Caco-2 (cell line): Measurements from ENCODE around the gene P2RY6. TPM values are rescaled to one million over a fixed set of nuclear protein-coding genes. Genes with fewer than 3 reads are reported as not detected.

Source experiments
- BruUV-seq: library from RNA; stranded (reverse); fragments of 400-500 nt; replicated peaks from 2 replicates; lab custom pipeline; 2021; lab: Mats Ljungman, UMichigan
- CTCF ChIA-PET: fragments of 300-600 bp; sonication (Branson Sonifier 250); formaldehyde crosslinking; loops from one replicate; lab custom pipeline; 2022; ENCODE audit warnings: antibody characterized with exemption; lab: Charles Lee
- POLR2A ChIA-PET: fragments of 300-600 bp; sonication (Branson Sonifier 250); formaldehyde crosslinking; loops from one replicate; lab custom pipeline; 2022; ENCODE audit warnings: antibody characterized with exemption; lab: Charles Lee
- DNase-seq, 2 experiments: peaks; one replicate each; pipeline versions ENCODE4 v3.0.0 to v3.0.0-alpha.2; 2020 to 2022
- H3K27me3 ChIP-seq: replicated peaks from 2 replicates; pipeline ENCODE4 v1.6.0; 2011; ENCODE audit warnings: low read length; ENCODE audit not compliant: control insufficient read depth, insufficient read depth
- H3K36me3 ChIP-seq: 2 replicates; pipeline ENCODE4 v1.5.1; 2011; ENCODE audit warnings: low read length; ENCODE audit not compliant: control insufficient read depth, insufficient read depth
- H3K4me1 ChIP-seq: fragments of 250-450 bp; sonication (Bioruptor Pico); 2 replicates; pipeline ENCODE4 v1.5.1; 2020; ENCODE audit warnings: mild to moderate bottlenecking
- H3K4me3 ChIP-seq: 2 replicates; pipeline ENCODE4 v1.5.1; 2011; ENCODE audit warnings: low read depth, mild to moderate bottlenecking, control low read depth, low read length
- H3K9me3 ChIP-seq: fragments of 250-450 bp; sonication (Bioruptor Pico); 2 replicates; pipeline ENCODE4 v1.5.1; 2020; ENCODE audit warnings: mild to moderate bottlenecking, moderate library complexity
- H3K27ac Mint-ChIP-seq: one replicate; pipeline ENCODE4 v1.8.0; 2022; ENCODE audit warnings: mixed read lengths; ENCODE audit not compliant: unreplicated experiment
- H3K27me3 Mint-ChIP-seq: one replicate; pipeline ENCODE4 v1.8.0; 2022; ENCODE audit warnings: mixed read lengths; ENCODE audit not compliant: insufficient read depth, unreplicated experiment
- H3K36me3 Mint-ChIP-seq: one replicate; pipeline ENCODE4 v1.8.0; 2022; ENCODE audit warnings: mild to moderate bottlenecking, mixed read lengths; ENCODE audit not compliant: insufficient read depth, unreplicated experiment
- H3K4me1 Mint-ChIP-seq: one replicate; pipeline ENCODE4 v1.8.0; 2022; ENCODE audit warnings: low read depth, mixed read lengths; ENCODE audit not compliant: unreplicated experiment
- H3K4me3 Mint-ChIP-seq: one replicate; pipeline ENCODE4 v1.8.0; 2022; ENCODE audit warnings: mild to moderate bottlenecking, moderate library complexity, mixed read lengths; ENCODE audit not compliant: unreplicated experiment
- H3K9me3 Mint-ChIP-seq: one replicate; pipeline ENCODE4 v1.8.0; 2022; ENCODE audit warnings: mixed read lengths; ENCODE audit not compliant: unreplicated experiment
- intact Hi-C: fragments of 100-400 bp; cut with micrococcal nuclease; formaldehyde crosslinking; loops from one replicate; pipeline ENCODE4 v1.10.0; 2022; ENCODE audit not compliant: unreplicated experiment
- total RNA-seq: library from RNA; stranded (reverse); gene quantifications from 2 replicates; pipeline ENCODE4 v1.2.3, GENCODE V29; 2022
- TF ChIP-seq, protein P1 (sequence below), 2 experiments: fragments of 200-600 bp in 1 of 2; IDR thresholded peaks; 1 replicate in 1 of 2; 2 replicates in 1 of 2; pipeline versions ENCODE4 v1.5.1 to v1.8.0; 2011 to 2022; ENCODE audit warnings: antibody characterized with exemption in 1 of 2, control low read depth in 1 of 2, inconsistent platforms in 1 of 2, low read depth in 1 of 2, low read length in 1 of 2, mild to moderate bottlenecking in 1 of 2, moderate library complexity in 1 of 2; ENCODE audit not compliant: insufficient read depth in 1 of 2, severe bottlenecking in 1 of 2, unreplicated experiment in 1 of 2

The P2RY6 gene
- total RNA-seq, 1 experiment from 2014 or later: 55.7 TPM

DNA sequence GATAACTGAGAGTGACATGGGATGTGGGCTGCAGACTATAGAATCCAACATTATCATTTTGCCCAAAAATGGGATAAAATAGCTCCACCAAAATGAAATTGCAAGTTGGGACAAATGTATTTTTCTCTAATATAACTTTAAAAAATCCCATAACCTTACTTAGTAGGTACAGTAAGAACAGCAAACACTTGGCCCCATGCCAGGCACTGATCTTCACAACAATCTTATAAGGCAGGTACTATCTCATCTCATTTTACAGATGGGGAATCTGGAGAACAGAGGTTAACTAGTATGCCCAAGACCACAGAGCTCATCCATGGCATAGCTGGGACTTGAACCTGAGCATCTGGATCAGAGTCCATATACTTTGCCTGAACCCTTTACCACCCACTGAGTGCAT, 22.5 kb downstream of the P2RY6 start:
- peaks cover 7% of the 10 kb centered on the region for H3K4me1 Mint-ChIP-seq
- DNase-seq: no peak
- H3K27me3 Mint-ChIP-seq: no peaks in the 10 kb centered on the region
- BruUV-seq: no TSS peak
- Histone ChIP-seq H3K27me3 (no peaks in the 10 kb centered on the region), H3K9me3 (no peaks in the 10 kb centered on the region), H3K4me3 (no peak overlapping the region), H3K4me1 (peaks cover 23% of the 10 kb centered on the region), H3K36me3 (peaks cover 1% of the 10 kb centered on the region; the same call in 1 of the 2 replicates)
- no peak overlapping the region for H3K27ac Mint-ChIP-seq
- H3K4me3 Mint-ChIP-seq: no peak overlapping the region
- peaks cover 24% of the 10 kb centered on the region for H3K36me3 Mint-ChIP-seq
- intact Hi-C loops: loop anchor here (1.0 kb wide), 1 partner anchor 41 kb away; no protein-coding TSS in a partner anchor
- ChIA-PET CTCF (interaction anchor here (0.6 to 1.5 kb wide), 10 partner anchors 10 to 99 kb away, joined by 3 to 13 read pairs (median 4); no protein-coding TSS in a partner anchor), POLR2A (no interaction called here)
- TF ChIP-seq, protein P1, sequence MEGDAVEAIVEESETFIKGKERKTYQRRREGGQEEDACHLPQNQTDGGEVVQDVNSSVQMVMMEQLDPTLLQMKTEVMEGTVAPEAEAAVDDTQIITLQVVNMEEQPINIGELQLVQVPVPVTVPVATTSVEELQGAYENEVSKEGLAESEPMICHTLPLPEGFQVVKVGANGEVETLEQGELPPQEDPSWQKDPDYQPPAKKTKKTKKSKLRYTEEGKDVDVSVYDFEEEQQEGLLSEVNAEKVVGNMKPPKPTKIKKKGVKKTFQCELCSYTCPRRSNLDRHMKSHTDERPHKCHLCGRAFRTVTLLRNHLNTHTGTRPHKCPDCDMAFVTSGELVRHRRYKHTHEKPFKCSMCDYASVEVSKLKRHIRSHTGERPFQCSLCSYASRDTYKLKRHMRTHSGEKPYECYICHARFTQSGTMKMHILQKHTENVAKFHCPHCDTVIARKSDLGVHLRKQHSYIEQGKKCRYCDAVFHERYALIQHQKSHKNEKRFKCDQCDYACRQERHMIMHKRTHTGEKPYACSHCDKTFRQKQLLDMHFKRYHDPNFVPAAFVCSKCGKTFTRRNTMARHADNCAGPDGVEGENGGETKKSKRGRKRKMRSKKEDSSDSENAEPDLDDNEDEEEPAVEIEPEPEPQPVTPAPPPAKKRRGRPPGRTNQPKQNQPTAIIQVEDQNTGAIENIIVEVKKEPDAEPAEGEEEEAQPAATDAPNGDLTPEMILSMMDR (IDR thresholded peaks at IDR 0.05; ENCODE audit: insufficient read depth in 1 of 2, low read depth in 1 of 2, low read length in 1 of 2, severe bottlenecking in 1 of 2, unreplicated experiment in 1 of 2): no peak
- H3K9me3 Mint-ChIP-seq: no peaks in the 10 kb centered on the region

DNA sequence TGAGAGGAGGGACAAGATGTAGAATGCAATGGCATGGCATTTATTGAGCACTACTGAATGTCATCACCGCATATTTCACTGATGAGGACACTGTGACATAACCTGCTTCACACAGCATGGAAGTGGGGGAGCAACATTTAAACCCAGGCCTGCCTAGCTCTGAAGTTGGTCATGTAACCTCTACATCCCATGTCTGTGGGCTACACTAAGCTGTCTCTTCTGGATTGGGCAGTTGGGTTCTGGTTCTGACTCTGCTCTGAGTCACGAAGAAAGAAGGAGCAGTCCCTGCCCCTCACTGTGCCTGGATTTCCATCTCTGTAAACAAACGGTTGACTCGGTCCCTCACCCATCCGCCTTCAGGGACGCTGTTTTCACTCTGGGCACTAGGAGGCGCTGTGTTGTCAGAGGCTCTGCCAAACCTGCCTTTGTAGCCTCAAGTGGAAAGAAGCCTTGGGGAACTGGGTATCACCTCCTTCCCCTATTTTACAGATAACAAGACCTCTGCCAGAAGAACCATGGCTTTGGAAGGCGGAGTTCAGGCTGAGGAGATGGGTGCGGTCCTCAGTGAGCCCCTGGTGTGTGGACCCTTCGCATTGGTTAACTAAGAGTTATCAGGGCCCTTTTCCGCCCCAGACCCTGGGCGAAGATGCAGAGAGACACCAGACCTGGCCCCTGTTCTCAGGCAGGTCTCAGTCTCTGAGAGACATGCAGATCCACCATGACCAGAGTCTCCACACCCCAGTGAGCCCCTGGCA, 23.3 kb downstream of the P2RY6 start:
- Mint-ChIP-seq H3K9me3 (no peaks in the 10 kb centered on the region), H3K27ac (no peak overlapping the region), H3K4me1 (peaks cover 10% of the 10 kb centered on the region), H3K36me3 (peaks cover 28% of the 10 kb centered on the region), H3K4me3 (no peak overlapping the region), H3K27me3 (no peaks in the 10 kb centered on the region)
- no peaks in the 10 kb centered on the region for H3K9me3 ChIP-seq
- CTCF ChIA-PET: interaction anchor here (0.7 to 1.5 kb wide), 9 partner anchors 10 to 98 kb away, joined by 3 to 13 read pairs (median 4); no protein-coding TSS in a partner anchor
- TF ChIP-seq, protein P1 (IDR thresholded peaks at IDR 0.05; ENCODE audit: insufficient read depth in 1 of 2, low read depth in 1 of 2, low read length in 1 of 2, severe bottlenecking in 1 of 2, unreplicated experiment in 1 of 2): peak; percentile 95 to 97
- POLR2A ChIA-PET: no interaction called here
- intact Hi-C loops: loop anchor here (1.0 kb wide), 1 partner anchor 40 kb away; no protein-coding TSS in a partner anchor
- peak; percentile 73 to 86 for DNase-seq
- peaks cover 23% of the 10 kb centered on the region for H3K4me1 ChIP-seq
- peaks cover 1% of the 10 kb centered on the region; the same call in 1 of the 2 replicates for H3K36me3 ChIP-seq
- no TSS peak for BruUV-seq
- no peaks in the 10 kb centered on the region for H3K27me3 ChIP-seq
- H3K4me3 ChIP-seq: no peak overlapping the region

DNA sequence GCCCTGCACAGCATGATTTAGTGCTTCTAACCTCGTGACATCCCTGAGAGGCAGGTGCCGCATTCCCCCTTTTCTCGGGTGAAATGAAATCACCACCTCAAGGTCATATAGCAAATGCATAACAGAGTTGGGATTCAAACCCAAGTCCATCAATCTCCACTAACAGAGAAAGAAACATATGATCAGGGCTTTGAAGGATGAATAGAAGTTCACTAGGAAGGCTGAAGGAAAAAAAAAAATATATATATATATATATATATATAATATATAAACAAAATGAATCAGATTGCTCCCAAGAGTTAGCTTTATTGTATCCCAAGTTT, 23.8 kb downstream of the P2RY6 start:
- Mint-ChIP-seq H3K36me3 (peaks cover 33% of the 10 kb centered on the region), H3K27me3 (no peaks in the 10 kb centered on the region), H3K4me3 (no peak overlapping the region), H3K9me3 (no peaks in the 10 kb centered on the region), H3K4me1 (peaks cover 13% of the 10 kb centered on the region), H3K27ac (no peak overlapping the region)
- no TSS peak for BruUV-seq
- Histone ChIP-seq H3K4me1 (peaks cover 18% of the 10 kb centered on the region), H3K36me3 (peaks cover 1% of the 10 kb centered on the region; the same call in 1 of the 2 replicates), H3K4me3 (no peak overlapping the region), H3K27me3 (no peaks in the 10 kb centered on the region), H3K9me3 (no peaks in the 10 kb centered on the region)
- DNase-seq: no peak
- intact Hi-C loops: loop anchor here (1.0 kb wide), 1 partner anchor 39 kb away; no protein-coding TSS in a partner anchor
- TF ChIP-seq, protein P1 (IDR thresholded peaks at IDR 0.05; ENCODE audit: insufficient read depth in 1 of 2, low read depth in 1 of 2, low read length in 1 of 2, severe bottlenecking in 1 of 2, unreplicated experiment in 1 of 2): no peak
- CTCF ChIA-PET: no interaction called here
- POLR2A ChIA-PET: no interaction called here
